HCT116 (cell line): Measurements from ENCODE around the gene FREY1. TPM values are rescaled to one million over a fixed set of nuclear protein-coding genes. Genes with fewer than 3 reads are reported as not detected.

Source experiments
- ATAC-seq: fragments of 200-7000 bp; cut with Tn5 transposase; 2 replicates; pipeline ENCODE4 v1.9.1; 2020; ENCODE audit warnings: mild to moderate bottlenecking, moderate library complexity
- BruUV-seq: library from RNA; stranded (reverse); fragments of 400-500 nt; replicated peaks from 2 replicates; lab custom pipeline; 2021; lab: Mats Ljungman, UMichigan
- CTCF ChIA-PET: fragments of 300-600 bp; sonication (Branson Sonifier 250); formaldehyde crosslinking; loops from one replicate; lab custom pipeline; 2021; ENCODE audit warnings: antibody characterized with exemption; lab: Charles Lee
- POLR2A ChIA-PET: fragments of 300-600, 350-600 bp; sonication (Branson Sonifier 250); formaldehyde crosslinking; loops from one replicate; lab custom pipeline; 2021; ENCODE audit warnings: antibody characterized with exemption; lab: Charles Lee
- RAD21 ChIA-PET, 2 experiments: fragments of 300-600 bp; sonication (Branson Sonifier 250); formaldehyde crosslinking; loops; one replicate each; lab custom pipeline; 2023; ENCODE audit warnings: low total read pairs in 2 of 2; ENCODE audit not compliant: uncharacterized antibody in 2 of 2, unreplicated experiment in 2 of 2, low non-redundant PET in 1 of 2; lab: Charles Lee
- DNase-seq: peaks from one replicate; pipeline ENCODE4 v3.0.0-alpha.2; 2010; ENCODE audit warnings: low read depth, low spot score
- H2AFZ ChIP-seq: fragments of 200-600 bp; shearing (Covaris generic), sonication (generic); 2 replicates; pipeline ENCODE4 v1.6.1; 2017; ENCODE audit warnings: low read depth, mixed run types, mixed read lengths, antibody characterized with exemption, low read length; ENCODE audit not compliant: poor library complexity, severe bottlenecking
- H3K27ac ChIP-seq: 2 replicates; pipeline ENCODE4 v1.5.1; 2012; ENCODE audit warnings: low read depth, low read length
- H3K27me3 ChIP-seq: fragments of 200-600 bp; sonication (generic); 2 replicates; pipeline ENCODE4 v1.6.1; 2016; ENCODE audit warnings: mixed run types, low read length, mixed read lengths; ENCODE audit not compliant: insufficient read depth
- H3K36me3 ChIP-seq, 2 experiments: fragments of 200-500 bp in 1 of 2; fragments of 200-600 bp in 1 of 2; sonication (Bioruptor generic) in 1 of 2; sonication (generic) in 1 of 2; 2 replicates each; pipeline versions ENCODE4 v1.5.1 to v1.6.1; 2014 to 2016; ENCODE audit warnings: low read length in 2 of 2, inconsistent platforms in 1 of 2, mixed read lengths in 1 of 2, mixed run types in 1 of 2; ENCODE audit not compliant: insufficient read depth in 2 of 2, control insufficient read depth in 1 of 2
- H3K4me1 ChIP-seq, 2 experiments: fragments of 200-600 bp in 1 of 2; sonication (generic) in 1 of 2; 2 replicates each; pipeline versions ENCODE4 v1.5.1 to v1.6.1; 2012 to 2017; ENCODE audit warnings: low read length in 2 of 2, inconsistent platforms in 1 of 2, mild to moderate bottlenecking in 1 of 2, mixed read lengths in 1 of 2, mixed run types in 1 of 2, moderate library complexity in 1 of 2; ENCODE audit not compliant: insufficient read depth in 2 of 2, control insufficient read depth in 1 of 2
- H3K4me2 ChIP-seq: fragments of 200-600 bp; sonication (generic); 2 replicates; pipeline ENCODE4 v1.6.1; 2017; ENCODE audit warnings: mixed run types, low read length, mixed read lengths
- H3K4me3 ChIP-seq, 2 experiments: fragments of 200-600 bp in 1 of 2; sonication (generic) in 1 of 2; replicated peaks in 1 of 2; 2 replicates each; pipeline ENCODE4 v1.5.1; 2011 to 2016; ENCODE audit warnings: low read length in 2 of 2, control low read depth in 1 of 2, low read depth in 1 of 2, mild to moderate bottlenecking in 1 of 2, mixed read lengths in 1 of 2, mixed run types in 1 of 2
- H3K79me2 ChIP-seq: fragments of 200-600 bp; sonication (generic); 2 replicates; pipeline ENCODE4 v1.6.1; 2017; ENCODE audit warnings: mild to moderate bottlenecking, mixed run types, low read length, moderate library complexity, mixed read lengths; ENCODE audit not compliant: insufficient read depth
- H3K9ac ChIP-seq: fragments of 200-600 bp; sonication (generic); 2 replicates; pipeline ENCODE4 v1.6.1; 2016; ENCODE audit warnings: low read length, mixed read lengths
- H3K9me2 ChIP-seq: fragments of 200-600 bp; sonication (generic), shearing (Covaris generic); 2 replicates; pipeline ENCODE4 v1.6.1; 2017; ENCODE audit warnings: mixed run types, mild to moderate bottlenecking, moderate library complexity; ENCODE audit not compliant: insufficient read depth
- H3K9me3 ChIP-seq, 2 experiments: fragments of 200-500 bp in 1 of 2; fragments of 200-600 bp in 1 of 2; sonication (Bioruptor generic) in 1 of 2; sonication (generic) in 1 of 2; 2 replicates each; pipeline ENCODE4 v1.6.1; 2014 to 2017; ENCODE audit warnings: low read length in 2 of 2, mixed read lengths in 2 of 2, inconsistent platforms in 1 of 2, low read depth in 1 of 2, mild to moderate bottlenecking in 1 of 2, mixed run types in 1 of 2, moderate library complexity in 1 of 2; ENCODE audit not compliant: control insufficient read depth in 1 of 2, insufficient read depth in 1 of 2
- H4K20me1 ChIP-seq: fragments of 200-600 bp; sonication (generic), shearing (Covaris generic); 2 replicates; pipeline ENCODE4 v1.6.1; 2017; ENCODE audit warnings: mixed run types, mild to moderate bottlenecking, moderate library complexity; ENCODE audit not compliant: insufficient read depth
- ATF3 ChIP-seq: IDR thresholded peaks from 2 replicates; pipeline ENCODE4 v1.6.1; 2012
- CBX3 ChIP-seq: IDR thresholded peaks from 2 replicates; pipeline ENCODE4 v1.6.1; 2012; ENCODE audit warnings: low read depth
- EGR1 ChIP-seq: IDR thresholded peaks from 2 replicates; pipeline ENCODE4 v1.6.1; 2012; ENCODE audit warnings: low read depth
- ELF1 ChIP-seq: IDR thresholded peaks from 2 replicates; pipeline ENCODE4 v1.6.1; 2012; ENCODE audit warnings: low read depth, borderline replicate concordance
- EZH2 ChIP-seq: fragments of 200-600 bp; sonication (generic); IDR thresholded peaks from 2 replicates; pipeline ENCODE4 v1.6.1; 2017; ENCODE audit warnings: antibody characterized with exemption, mixed run types
- JUND ChIP-seq: IDR thresholded peaks from 2 replicates; pipeline ENCODE4 v1.6.1; 2012
- POLR2A ChIP-seq: IDR thresholded peaks from 2 replicates; pipeline ENCODE4 v1.7.0; 2011; ENCODE audit warnings: borderline replicate concordance; ENCODE audit not compliant: insufficient read depth, insufficient read length; ENCODE audit errors: extremely low read depth
- POLR2AphosphoS5 ChIP-seq: IDR thresholded peaks from 2 replicates; pipeline ENCODE4 v1.6.1; 2011; ENCODE audit warnings: mild to moderate bottlenecking, low read depth, low read length, moderate library complexity
- RAD21 ChIP-seq: IDR thresholded peaks from 2 replicates; pipeline ENCODE4 v1.6.1; 2012; ENCODE audit warnings: low read depth, mild to moderate bottlenecking
- SIN3A ChIP-seq: IDR thresholded peaks from 2 replicates; pipeline ENCODE4 v1.6.1; 2012; ENCODE audit warnings: low read depth
- SP1 ChIP-seq: IDR thresholded peaks from 2 replicates; pipeline ENCODE4 v1.6.1; 2012; ENCODE audit warnings: low read depth
- SRF ChIP-seq: IDR thresholded peaks from 2 replicates; pipeline ENCODE4 v1.6.1; 2012; ENCODE audit warnings: low read depth
- TCF7L2 ChIP-seq: IDR thresholded peaks from 2 replicates; pipeline ENCODE4 v1.7.0; 2011; ENCODE audit warnings: borderline replicate concordance, inconsistent platforms; ENCODE audit not compliant: insufficient read depth, insufficient read length; ENCODE audit errors: extremely low read depth
- YY1 ChIP-seq: IDR thresholded peaks from 2 replicates; pipeline ENCODE4 v1.6.1; 2011; ENCODE audit warnings: low read length, low read depth, moderate library complexity, mild to moderate bottlenecking; ENCODE audit not compliant: insufficient replicate concordance; ENCODE audit errors: extremely low read depth
- ZFX ChIP-seq: fragments of 450-650 bp; IDR thresholded peaks from 2 replicates; pipeline ENCODE4 v1.6.1; 2017
- ZNF274 ChIP-seq: fragments of 200-500 bp; sonication (Bioruptor generic); IDR thresholded peaks from 2 replicates; pipeline ENCODE4 v1.6.1; 2014; ENCODE audit warnings: mild to moderate bottlenecking, low read depth, low read length, inconsistent platforms
- intact Hi-C: fragments of 100-400 bp; cut with micrococcal nuclease; formaldehyde crosslinking; loops from 2 replicates; pipeline ENCODE4 v1.10.0; 2022
- total RNA-seq: library from RNA; stranded (reverse); gene quantifications from one replicate; pipeline ENCODE4 v1.2.1, GENCODE V29; 2021; ENCODE audit not compliant: unreplicated experiment
- TF ChIP-seq, protein P1 (sequence below): IDR thresholded peaks from 2 replicates; pipeline ENCODE4 v1.6.1; 2012; ENCODE audit warnings: low read depth
- TF ChIP-seq, protein P2 (sequence below): IDR thresholded peaks from 2 replicates; pipeline ENCODE4 v1.6.1; 2012

The FREY1 gene
- total RNA-seq, 1 experiment from 2014 or later: 0.96 TPM

- DNase-seq (no peak), ATAC-seq (no peak)
- Histone ChIP-seq H3K36me3 (peaks cover 0 to 32% of the 10 kb centered on the region in 2 experiments), H4K20me1 (no peaks in the 10 kb centered on the region), H3K9me2 (no peaks in the 10 kb centered on the region), H3K4me3 (no peak overlapping the region), H3K27me3 (no peaks in the 10 kb centered on the region), H3K4me2 (no peak overlapping the region), H3K79me2 (peaks cover 14% of the 10 kb centered on the region), H3K27ac (no peak overlapping the region), H3K4me1 (peaks cover 11 to 21% of the 10 kb centered on the region in 2 experiments), H2AFZ (no peak overlapping the region), H3K9me3 (no peaks in the 10 kb centered on the region), H3K9ac (no peak overlapping the region)
- POLR2A ChIA-PET: no interaction called here
- BruUV-seq: no TSS peak
- CTCF ChIA-PET: no interaction called here
- intact Hi-C loops: no loop called here
- RAD21 ChIA-PET: no interaction called here
- TF ChIP-seq EGR1 (no peak), CBX3 (no peak), ATF3 (no peak), SP1 (no peak), YY1 (no peak), ELF1 (no peak), JUND (no peak), POLR2A (no peak), ZFX (no peak), TCF7L2 (no peak), SRF (no peak), EZH2 (no peak), SIN3A (no peak), ZNF274 (no peak), POLR2AphosphoS5 (no peak), RAD21 (no peak)
- TF ChIP-seq, protein P1, sequence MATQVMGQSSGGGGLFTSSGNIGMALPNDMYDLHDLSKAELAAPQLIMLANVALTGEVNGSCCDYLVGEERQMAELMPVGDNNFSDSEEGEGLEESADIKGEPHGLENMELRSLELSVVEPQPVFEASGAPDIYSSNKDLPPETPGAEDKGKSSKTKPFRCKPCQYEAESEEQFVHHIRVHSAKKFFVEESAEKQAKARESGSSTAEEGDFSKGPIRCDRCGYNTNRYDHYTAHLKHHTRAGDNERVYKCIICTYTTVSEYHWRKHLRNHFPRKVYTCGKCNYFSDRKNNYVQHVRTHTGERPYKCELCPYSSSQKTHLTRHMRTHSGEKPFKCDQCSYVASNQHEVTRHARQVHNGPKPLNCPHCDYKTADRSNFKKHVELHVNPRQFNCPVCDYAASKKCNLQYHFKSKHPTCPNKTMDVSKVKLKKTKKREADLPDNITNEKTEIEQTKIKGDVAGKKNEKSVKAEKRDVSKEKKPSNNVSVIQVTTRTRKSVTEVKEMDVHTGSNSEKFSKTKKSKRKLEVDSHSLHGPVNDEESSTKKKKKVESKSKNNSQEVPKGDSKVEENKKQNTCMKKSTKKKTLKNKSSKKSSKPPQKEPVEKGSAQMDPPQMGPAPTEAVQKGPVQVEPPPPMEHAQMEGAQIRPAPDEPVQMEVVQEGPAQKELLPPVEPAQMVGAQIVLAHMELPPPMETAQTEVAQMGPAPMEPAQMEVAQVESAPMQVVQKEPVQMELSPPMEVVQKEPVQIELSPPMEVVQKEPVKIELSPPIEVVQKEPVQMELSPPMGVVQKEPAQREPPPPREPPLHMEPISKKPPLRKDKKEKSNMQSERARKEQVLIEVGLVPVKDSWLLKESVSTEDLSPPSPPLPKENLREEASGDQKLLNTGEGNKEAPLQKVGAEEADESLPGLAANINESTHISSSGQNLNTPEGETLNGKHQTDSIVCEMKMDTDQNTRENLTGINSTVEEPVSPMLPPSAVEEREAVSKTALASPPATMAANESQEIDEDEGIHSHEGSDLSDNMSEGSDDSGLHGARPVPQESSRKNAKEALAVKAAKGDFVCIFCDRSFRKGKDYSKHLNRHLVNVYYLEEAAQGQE: no peak
- TF ChIP-seq, protein P2, sequence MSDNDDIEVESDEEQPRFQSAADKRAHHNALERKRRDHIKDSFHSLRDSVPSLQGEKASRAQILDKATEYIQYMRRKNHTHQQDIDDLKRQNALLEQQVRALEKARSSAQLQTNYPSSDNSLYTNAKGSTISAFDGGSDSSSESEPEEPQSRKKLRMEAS: no peak
These were observed 17.9 kb upstream of the FREY1 start for GRCh38 chr11:45924927-45925326.
